HFFc6 (cell line): ENCODE data around the gene WASF3. TPM values are rescaled to one million over a fixed set of nuclear protein-coding genes. Genes with fewer than 3 reads are reported as not detected.

Source experiments
- DNase-seq: peaks from one replicate; pipeline ENCODE4 v3.0.0-alpha.2; 2018
- H3K27ac Mint-ChIP-seq: 2 replicates; pipeline ENCODE4 v1.8.0; 2020; ENCODE audit warnings: mild to moderate bottlenecking, mixed read lengths
- H3K27me3 Mint-ChIP-seq: 2 replicates; pipeline ENCODE4 v1.8.0; 2021; ENCODE audit warnings: mild to moderate bottlenecking, moderate library complexity, mixed read lengths; ENCODE audit not compliant: insufficient read depth
- H3K36me3 Mint-ChIP-seq: 2 replicates; pipeline ENCODE4 v1.8.0; 2021; ENCODE audit warnings: low read depth, mixed read lengths
- H3K4me1 Mint-ChIP-seq: 2 replicates; pipeline ENCODE4 v1.8.0; 2020; ENCODE audit warnings: low read depth, mixed read lengths
- H3K4me3 Mint-ChIP-seq: 2 replicates; pipeline ENCODE4 v1.8.0; 2020; ENCODE audit warnings: mild to moderate bottlenecking, moderate library complexity, mixed read lengths
- H3K9me3 Mint-ChIP-seq: 2 replicates; pipeline ENCODE4 v1.8.0; 2020; ENCODE audit warnings: mild to moderate bottlenecking, mixed read lengths
- total RNA-seq, 6 experiments: library from RNA; stranded (reverse); fragmentation: NEBNext Ultra II Directional; extraction: Animal tissue kit (Norgen Biotek cat#: 25700); gene quantifications; 2 replicates in 1 of 6; 3 replicates in 5 of 6; pipeline ENCODE4 v1.2.3, GENCODE V29; 2021
- TF ChIP-seq, protein P1 (sequence below): fragments of 200-600 bp; sonication (generic); IDR thresholded peaks from 2 replicates; pipeline ENCODE4 v1.5.0; 2021; ENCODE audit warnings: antibody characterized with exemption, mild to moderate bottlenecking

WASF3 gene
- total RNA-seq, 6 experiments from 2014 or later, result 26.4 to 32.9 (median 28.2) TPM

- Mint-ChIP-seq H3K27me3 (peaks cover 2% of the 10 kb centered on the region; the same call in 1 of the 2 replicates), H3K9me3 (no peaks in the 10 kb centered on the region), H3K4me1 (peaks cover 21% of the 10 kb centered on the region), H3K36me3 (peaks cover 5% of the 10 kb centered on the region), H3K27ac (no peak overlapping the region), H3K4me3 (no peak overlapping the region)
- no peak for DNase-seq
- TF ChIP-seq, protein P1, sequence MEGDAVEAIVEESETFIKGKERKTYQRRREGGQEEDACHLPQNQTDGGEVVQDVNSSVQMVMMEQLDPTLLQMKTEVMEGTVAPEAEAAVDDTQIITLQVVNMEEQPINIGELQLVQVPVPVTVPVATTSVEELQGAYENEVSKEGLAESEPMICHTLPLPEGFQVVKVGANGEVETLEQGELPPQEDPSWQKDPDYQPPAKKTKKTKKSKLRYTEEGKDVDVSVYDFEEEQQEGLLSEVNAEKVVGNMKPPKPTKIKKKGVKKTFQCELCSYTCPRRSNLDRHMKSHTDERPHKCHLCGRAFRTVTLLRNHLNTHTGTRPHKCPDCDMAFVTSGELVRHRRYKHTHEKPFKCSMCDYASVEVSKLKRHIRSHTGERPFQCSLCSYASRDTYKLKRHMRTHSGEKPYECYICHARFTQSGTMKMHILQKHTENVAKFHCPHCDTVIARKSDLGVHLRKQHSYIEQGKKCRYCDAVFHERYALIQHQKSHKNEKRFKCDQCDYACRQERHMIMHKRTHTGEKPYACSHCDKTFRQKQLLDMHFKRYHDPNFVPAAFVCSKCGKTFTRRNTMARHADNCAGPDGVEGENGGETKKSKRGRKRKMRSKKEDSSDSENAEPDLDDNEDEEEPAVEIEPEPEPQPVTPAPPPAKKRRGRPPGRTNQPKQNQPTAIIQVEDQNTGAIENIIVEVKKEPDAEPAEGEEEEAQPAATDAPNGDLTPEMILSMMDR, result no peak
Observed at GRCh38 chr13:26664876-26665275, 107.4 kb downstream of the WASF3 start.

- no peaks in the 10 kb centered on the region for H3K9me3 Mint-ChIP-seq
- H3K36me3 Mint-ChIP-seq, result peaks cover 8% of the 10 kb centered on the region
- no peak overlapping the region for H3K27ac Mint-ChIP-seq
- H3K4me1 Mint-ChIP-seq, result peaks cover 9% of the 10 kb centered on the region; the same call in 1 of the 2 replicates
- H3K4me3 Mint-ChIP-seq, result no peak overlapping the region
- DNase-seq, result no peak
- TF ChIP-seq, protein P1, result no peak
- peaks cover 2% of the 10 kb centered on the region for H3K27me3 Mint-ChIP-seq
Observed at GRCh38 chr13:26668357-26669146, 111.1 kb downstream of the WASF3 start.

DNA sequence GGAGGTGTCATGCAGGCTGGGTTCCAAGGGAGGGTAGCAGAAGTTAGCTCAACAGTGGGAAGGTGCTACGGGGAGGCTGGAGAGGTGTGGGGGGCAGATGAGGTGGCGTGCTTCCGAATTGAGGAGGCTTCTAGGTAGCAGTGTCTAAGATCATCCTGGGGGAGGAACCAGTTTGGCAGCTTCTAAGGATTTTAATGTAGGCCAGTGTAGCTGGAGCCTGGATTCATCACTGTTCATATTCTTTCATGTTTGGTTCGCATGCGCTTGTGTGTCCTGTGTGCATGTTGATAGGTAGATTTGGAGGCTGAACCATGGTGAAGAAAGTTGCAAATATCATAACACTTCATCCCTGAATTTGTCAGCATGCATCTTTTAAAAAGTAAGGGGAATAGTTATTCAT lies 116.4 kb downstream of the WASF3 start:
- no peak for DNase-seq
- H3K4me1 Mint-ChIP-seq, result peaks cover 2% of the 10 kb centered on the region; the same call in 1 of the 2 replicates
- H3K36me3 Mint-ChIP-seq, result peaks cover 8% of the 10 kb centered on the region
- H3K27ac Mint-ChIP-seq, result no peak overlapping the region
- H3K4me3 Mint-ChIP-seq, result no peak overlapping the region
- peaks cover 2% of the 10 kb centered on the region for H3K27me3 Mint-ChIP-seq
- H3K9me3 Mint-ChIP-seq, result no peaks in the 10 kb centered on the region
- TF ChIP-seq, protein P1, result no peak

DNA sequence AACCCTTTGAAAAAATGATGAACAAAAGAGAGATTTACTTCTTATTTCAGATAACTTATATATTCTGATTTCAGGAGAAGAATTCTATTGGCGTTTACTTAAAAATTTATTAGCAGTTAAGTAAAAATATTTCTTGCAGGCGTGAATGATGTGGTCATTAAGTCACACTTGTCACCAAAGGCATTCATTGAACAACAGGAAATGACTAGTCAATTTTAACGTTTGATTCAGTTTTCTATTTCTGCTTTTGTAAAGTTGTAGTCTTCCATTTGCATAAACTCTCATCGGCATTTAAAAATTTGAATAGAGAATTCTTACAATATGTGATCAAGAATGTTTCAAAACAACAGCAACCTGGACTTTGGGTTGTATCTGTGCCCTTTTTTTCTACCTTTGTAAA lies 119.7 kb downstream of the WASF3 start:
- Mint-ChIP-seq H3K4me3 (no peak overlapping the region), H3K27ac (no peak overlapping the region)

DNA sequence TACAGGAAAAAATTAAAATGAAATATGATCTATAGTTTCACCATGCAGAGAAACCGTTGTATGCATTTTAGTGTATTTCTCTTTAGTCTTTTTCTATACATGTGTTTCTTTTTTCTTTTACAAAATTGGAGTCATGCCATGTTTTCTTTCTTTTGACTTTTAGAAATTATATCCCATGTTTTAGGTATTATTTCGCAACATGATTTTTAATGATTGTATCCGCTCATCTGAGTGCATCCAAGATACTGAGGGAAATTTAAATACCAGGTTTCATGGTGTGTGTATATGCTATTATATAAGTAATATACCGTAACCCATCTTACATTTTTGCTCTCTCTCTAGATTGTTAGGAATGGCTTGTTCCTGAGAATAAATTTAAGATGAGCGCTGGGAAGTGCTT lies 120.8 kb downstream of the WASF3 start:
- DNase-seq, result no peak
- Mint-ChIP-seq H3K4me3 (no peak overlapping the region), H3K4me1 (peaks cover 20% of the 10 kb centered on the region), H3K36me3 (peaks cover 23% of the 10 kb centered on the region), H3K27ac (0 out of 2 replicates have a peak overlapping the region, but pooled peaks have one; percentile 88), H3K27me3 (no peaks in the 10 kb centered on the region; the same call in 1 of the 2 replicates), H3K9me3 (no peaks in the 10 kb centered on the region)
- TF ChIP-seq, protein P1, result no peak

More for the DNA sequence above, 119.7 kb downstream of the WASF3 start:
- DNase-seq, result no peak
- no peaks in the 10 kb centered on the region; the same call in 1 of the 2 replicates for H3K27me3 Mint-ChIP-seq
- TF ChIP-seq, protein P1, result no peak
- peaks cover 20% of the 10 kb centered on the region for H3K4me1 Mint-ChIP-seq
- no peaks in the 10 kb centered on the region for H3K9me3 Mint-ChIP-seq
- H3K36me3 Mint-ChIP-seq, result peaks cover 20% of the 10 kb centered on the region
